Esophagus muscularis mucosa (tissue), 4 donors: Measurements from ENCODE around the gene JADE2. TPM values are rescaled to one million over a fixed set of nuclear protein-coding genes. Genes with fewer than 3 reads are reported as not detected.

Source experiments
- DNase-seq: peaks from one replicate; pipeline ENCODE4 v3.0.0-alpha.2; 2017; ENCODE audit errors: extremely low spot score
- H3K27ac ChIP-seq, 4 donors: fragments of 200-600 bp; sonication (generic); replicated peaks in 1 of 4; 1 replicate in 3 of 4; 2 replicates in 1 of 4; pipeline ENCODE4 v1.5.1; 2016 to 2019; ENCODE audit warnings: mild to moderate bottlenecking in 1 of 4
- H3K27me3 ChIP-seq, 4 donors: fragments of 200-600 bp; sonication (generic); one replicate each; pipeline versions ENCODE4 v1.5.1 to v1.6.0; 2016 to 2019
- H3K36me3 ChIP-seq, 4 donors: fragments of 200-600 bp; sonication (generic); one replicate each; pipeline ENCODE4 v1.5.1; 2016 to 2019
- H3K4me1 ChIP-seq, 4 donors: fragments of 200-600 bp; sonication (generic); one replicate each; pipeline ENCODE4 v1.5.1; 2016 to 2019
- H3K4me3 ChIP-seq, 4 donors: fragments of 200-600 bp; sonication (generic); 1 replicate in 2 of 4; 2 replicates in 2 of 4; pipeline ENCODE4 v1.5.1; 2016 to 2019; ENCODE audit warnings: mild to moderate bottlenecking in 4 of 4, moderate library complexity in 1 of 4
- H3K9me3 ChIP-seq, 4 donors: fragments of 200-600 bp; sonication (generic); 1 replicate in 3 of 4; 2 replicates in 1 of 4; pipeline ENCODE4 v1.5.1; 2016 to 2019
- CTCF ChIP-seq, 3 experiments: fragments of 200-600 bp in 2 of 3; fragments of 450-650 bp in 1 of 3; sonication (generic) in 2 of 3; IDR thresholded peaks; one replicate each; pipeline ENCODE4 v1.5.1; 2017 to 2019; ENCODE audit warnings: antibody characterized with exemption in 3 of 3, mild to moderate bottlenecking in 2 of 3, moderate library complexity in 1 of 3
- EP300 ChIP-seq: sonication (generic); formaldehyde crosslinking; IDR thresholded peaks from one replicate; pipeline ENCODE4 v1.6.1; 2017; ENCODE audit warnings: antibody characterized with exemption
- POLR2A ChIP-seq: fragments of 450-650 bp; IDR thresholded peaks from one replicate; pipeline ENCODE4 v1.6.1; 2017; ENCODE audit warnings: antibody characterized with exemption, moderate library complexity, mild to moderate bottlenecking, low read depth
- POLR2AphosphoS5 ChIP-seq, 2 donors: sonication (generic); formaldehyde crosslinking; IDR thresholded peaks; one replicate each; pipeline ENCODE4 v1.6.1; 2017; ENCODE audit warnings: antibody characterized with exemption in 2 of 2
- WGBS: methylation state at CpG from one replicate; pipeline ENCODE4 v1.1.5; 2018; 5-methylcytosine and 5-hydroxymethylcytosine counted together
- intact Hi-C: fragments of 100-400 bp; cut with DNase I; formaldehyde crosslinking; loops from one replicate; pipeline ENCODE4 v1.15.1; 2023
- total RNA-seq, 4 donors: library from RNA; depleted of rRNA; stranded (reverse); fragments of >200 nt; gene quantifications; one replicate each; pipeline versions ENCODE4 v1.1.0 to v1.2.1, GENCODE V29; 2016

The JADE2 gene
- total RNA-seq, 4 donors from 2014 or later = 55.5 to 95.5 (median 77.1) TPM

GRCh38 chr5:134547066-134547465 lies 21.6 kb downstream of the JADE2 start:
- TF ChIP-seq EP300 (no peak), CTCF (IDR thresholded peaks at IDR 0.05) (no peak), POLR2A (no peak), POLR2AphosphoS5 (IDR thresholded peaks at IDR 0.05) (no peak)
- Histone ChIP-seq H3K36me3 (peaks cover 0 to 81% (median 45%) of the 10 kb centered on the region in 4 donors), H3K27ac (peak overlapping the region; percentile 32 to 70 (median 53)), H3K4me1 (peaks cover 73 to 87% (median 85%) of the 10 kb centered on the region in 4 donors), H3K9me3 (no peaks in the 10 kb centered on the region), H3K4me3 (no peak overlapping the region), H3K27me3 (no peaks in the 10 kb centered on the region)
- no peak for DNase-seq
- 78% methylated on average over 2 of the region's 2 CpGs for WGBS
- intact Hi-C loops = no loop called here

DNA sequence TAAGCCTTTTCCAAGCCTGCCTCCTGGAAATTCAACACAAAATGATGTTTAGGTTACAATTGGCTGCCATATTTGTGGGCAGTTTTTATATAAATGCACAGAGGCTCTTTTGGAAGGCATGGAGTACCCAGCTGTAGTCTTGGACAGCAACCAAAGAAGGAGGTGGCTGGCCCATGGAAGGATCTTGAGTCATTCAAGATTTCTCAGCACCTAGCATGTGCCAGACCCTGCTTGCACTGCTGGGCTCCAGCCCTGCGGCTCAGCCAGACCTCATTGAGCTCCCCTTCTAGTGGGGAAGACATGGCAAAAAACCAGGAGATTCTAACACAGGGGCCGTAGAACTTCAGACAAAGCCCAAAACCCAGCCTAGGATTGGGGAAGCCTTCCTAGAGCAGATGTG lies 22.1 kb downstream of the JADE2 start:
- Histone ChIP-seq H3K9me3 (no peaks in the 10 kb centered on the region), H3K4me1 (peaks cover 75 to 91% (median 89%) of the 10 kb centered on the region in 4 donors), H3K4me3 (no peak overlapping the region), H3K27me3 (no peaks in the 10 kb centered on the region), H3K27ac (peak overlapping the region; percentile 32 to 70 (median 53)), H3K36me3 (peaks cover 0 to 81% (median 46%) of the 10 kb centered on the region in 4 donors)
- 14% methylated on average over 1 of the region's 2 CpGs for WGBS
- intact Hi-C loops = no loop called here
- no peak for DNase-seq
- TF ChIP-seq CTCF (IDR thresholded peaks at IDR 0.05) (no peak), POLR2AphosphoS5 (IDR thresholded peaks at IDR 0.05) (peak; percentile 41 to 51)

- 63% methylated on average over 11 of the region's 13 CpGs for WGBS
- TF ChIP-seq POLR2A (no peak), CTCF (IDR thresholded peaks at IDR 0.05) (no peak), EP300 (no peak), POLR2AphosphoS5 (IDR thresholded peaks at IDR 0.05) (no peak)
- peaks cover 0 to 81% (median 47%) of the 10 kb centered on the region in 4 donors for H3K36me3 ChIP-seq
Measured at GRCh38 chr5:134547999-134548658, 22.7 kb downstream of the JADE2 start.

DNA sequence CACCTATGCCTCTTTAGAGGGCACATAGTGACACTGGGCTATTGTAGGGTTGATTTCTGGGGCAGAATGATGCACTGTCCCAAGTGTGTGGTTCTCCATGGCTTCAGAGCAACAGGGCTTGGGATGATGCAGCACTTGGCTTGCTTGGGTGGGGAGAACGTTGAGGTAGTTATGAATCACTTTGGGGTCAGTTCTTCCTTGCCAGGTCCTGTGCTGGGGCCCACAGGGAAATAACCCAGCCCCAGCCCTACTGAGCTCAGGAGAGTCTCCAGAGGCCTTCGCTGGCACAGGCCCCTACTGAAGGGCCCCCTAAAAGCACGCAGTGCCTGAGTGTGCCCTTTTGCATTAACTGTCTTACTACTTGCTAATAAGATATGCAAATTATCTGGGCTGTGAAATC lies 24.2 kb downstream of the JADE2 start:
- Histone ChIP-seq H3K4me1 (peaks cover 83 to 96% (median 94%) of the 10 kb centered on the region in 4 donors), H3K9me3 (no peaks in the 10 kb centered on the region), H3K27ac (peak overlapping the region; percentile 8 to 70 (median 53)), H3K4me3 (no peak overlapping the region), H3K27me3 (no peaks in the 10 kb centered on the region), H3K36me3 (peaks cover 0 to 80% (median 53%) of the 10 kb centered on the region in 4 donors)
- TF ChIP-seq POLR2AphosphoS5 (IDR thresholded peaks at IDR 0.05) (no peak), POLR2A (no peak), EP300 (no peak), CTCF (IDR thresholded peaks at IDR 0.05) (no peak)
- intact Hi-C loops = no loop called here
- 97% methylated on average over 2 of the region's 3 CpGs for WGBS
- DNase-seq = no peak

More at GRCh38 chr5:134547999-134548658, 22.7 kb downstream of the JADE2 start:
- H3K27me3 ChIP-seq = no peaks in the 10 kb centered on the region
- DNase-seq = no peak
- H3K4me1 ChIP-seq = peaks cover 78 to 95% (median 93%) of the 10 kb centered on the region in 4 donors
- H3K9me3 ChIP-seq = no peaks in the 10 kb centered on the region
- H3K4me3 ChIP-seq = no peak overlapping the region
- intact Hi-C loops = no loop called here
- H3K27ac ChIP-seq = peak overlapping the region; percentile 32 to 70 (median 53)
